NCI-H526 treated with DMSO at 0.1 percent for 48 hours (cell line): ENCODE results near the gene AGBL4.

Source experiments
- DNase-seq: peaks from one replicate; lab custom pipeline; 2025; lab: John Stamatoyannopoulos, UW

Gene AGBL4

GRCh38 chr1:48720929-48721328 lies 1302.8 kb downstream of the AGBL4 start:
- DNase-seq, result no peak

GRCh38 chr1:48718705-48719104 lies 1305.0 kb downstream of the AGBL4 start:
- no peak for DNase-seq

GRCh38 chr1:48718116-48718630 lies 1305.6 kb downstream of the AGBL4 start:
- DNase-seq, result no peak

GRCh38 chr1:48717082-48717481 lies 1306.7 kb downstream of the AGBL4 start:
- DNase-seq, result no peak

GRCh38 chr1:48715921-48716320 lies 1307.8 kb downstream of the AGBL4 start:
- DNase-seq, result no peak

GRCh38 chr1:48710915-48711314 lies 1312.8 kb downstream of the AGBL4 start:
- no peak for DNase-seq

- DNase-seq, result no peak
Measured at GRCh38 chr1:48710318-48710717, 1313.4 kb downstream of the AGBL4 start.

- DNase-seq, result no peak
Measured at GRCh38 chr1:48704736-48705135, 1319.0 kb downstream of the AGBL4 start.

- DNase-seq, result no peak
Measured at GRCh38 chr1:48701445-48701844, 1322.3 kb downstream of the AGBL4 start.

- DNase-seq, result no peak
Measured at GRCh38 chr1:48697066-48697707, 1326.6 kb downstream of the AGBL4 start.

- DNase-seq, result no peak
Measured at GRCh38 chr1:48695161-48695560, 1328.6 kb downstream of the AGBL4 start.

- no peak for DNase-seq
Measured at GRCh38 chr1:48693674-48694320, 1330.0 kb downstream of the AGBL4 start.

- DNase-seq, result no peak
Measured at GRCh38 chr1:48693180-48693579, 1330.6 kb downstream of the AGBL4 start.

GRCh38 chr1:48692235-48692634 lies 1331.5 kb downstream of the AGBL4 start:
- no peak for DNase-seq

- no peak for DNase-seq
Measured at GRCh38 chr1:48691429-48692001, 1332.2 kb downstream of the AGBL4 start.

- DNase-seq, result no peak
Measured at GRCh38 chr1:48688102-48688760, 1335.5 kb downstream of the AGBL4 start.

- no peak for DNase-seq
Measured at GRCh38 chr1:48687282-48688045, 1336.3 kb downstream of the AGBL4 start.

- DNase-seq, result no peak
Measured at GRCh38 chr1:48686159-48686558, 1337.6 kb downstream of the AGBL4 start.

- DNase-seq, result no peak
Measured at GRCh38 chr1:48684381-48684780, 1339.4 kb downstream of the AGBL4 start.

GRCh38 chr1:48683839-48684238 lies 1339.9 kb downstream of the AGBL4 start:
- no peak for DNase-seq

- no peak for DNase-seq
Measured at GRCh38 chr1:48681476-48682305, 1342.1 kb downstream of the AGBL4 start.
